Vagina (tissue), 2 donors: ENCODE results near the gene COMMD4. TPM values are rescaled to one million over a fixed set of nuclear protein-coding genes. Genes with fewer than 3 reads are reported as not detected.

Experiments used
- DNase-seq, 2 donors: peaks; one replicate each; pipeline ENCODE4 v3.0.0-alpha.2; 2017; ENCODE audit errors: extremely low spot score in 2 of 2
- H3K27ac ChIP-seq: fragments of 200-600 bp; sonication (generic); one replicate; pipeline ENCODE4 v1.5.1; 2019
- H3K27me3 ChIP-seq: fragments of 200-600 bp; sonication (generic); one replicate; pipeline ENCODE4 v1.5.1; 2019
- H3K36me3 ChIP-seq, 2 donors: fragments of 200-600 bp; sonication (generic); one replicate each; pipeline ENCODE4 v1.5.1; 2017 to 2019
- H3K4me1 ChIP-seq: fragments of 200-600 bp; sonication (generic); one replicate; pipeline ENCODE4 v1.5.1; 2019
- H3K4me3 ChIP-seq, 2 donors: fragments of 200-600 bp; sonication (generic); 1 replicate in 1 of 2; 2 replicates in 1 of 2; pipeline ENCODE4 v1.5.1; 2016 to 2019
- H3K9me3 ChIP-seq: fragments of 200-600 bp; sonication (generic); one replicate; pipeline ENCODE4 v1.5.1; 2019
- CTCF ChIP-seq, 3 experiments: fragments of 450-650 bp in 2 of 3; fragments of 200-600 bp in 1 of 3; sonication (generic) in 1 of 3; IDR thresholded peaks; one replicate each; pipeline ENCODE4 v1.5.1; 2017 to 2019; ENCODE audit warnings: antibody characterized with exemption in 3 of 3, mild to moderate bottlenecking in 2 of 3, moderate library complexity in 2 of 3
- POLR2A ChIP-seq, 2 donors: fragments of 450-650 bp; IDR thresholded peaks; one replicate each; pipeline ENCODE4 v1.6.1; 2017; ENCODE audit warnings: antibody characterized with exemption in 2 of 2, mild to moderate bottlenecking in 2 of 2, moderate library complexity in 2 of 2
- POLR2AphosphoS5 ChIP-seq, 2 donors: sonication (generic); formaldehyde crosslinking; IDR thresholded peaks; one replicate each; pipeline ENCODE4 v1.9.0; 2017; ENCODE audit warnings: antibody characterized with exemption in 2 of 2, mild to moderate bottlenecking in 2 of 2, low read depth in 1 of 2; ENCODE audit not compliant: insufficient read depth in 1 of 2
- intact Hi-C: fragments of 100-400 bp; cut with DNase I; formaldehyde crosslinking; loops from one replicate; pipeline ENCODE4 v1.15.1; 2023
- total RNA-seq: library from RNA; depleted of rRNA; stranded (reverse); fragments of >200 nt; gene quantifications from one replicate; pipeline ENCODE4 v1.2.3, GENCODE V29; 2016

The COMMD4 gene
- total RNA-seq, 1 donor from 2014 or later = 57.5 TPM

- DNase-seq = no peak
- H3K27ac ChIP-seq = peak overlapping the region; percentile 91
- peak overlapping the region; percentile 68 to 81 for H3K4me3 ChIP-seq
- H3K36me3 ChIP-seq = peaks cover 0 to 51% of the 10 kb centered on the region in 2 donors
- no peaks in the 10 kb centered on the region for H3K27me3 ChIP-seq
- TF ChIP-seq CTCF (IDR thresholded peaks at IDR 0.05) = peak in 2 of 3 experiments; percentile 27 to 72
- no peak for TF ChIP-seq POLR2A (IDR thresholded peaks at IDR 0.05)
- intact Hi-C loops = loop anchor here (5.0 kb wide), 1 partner anchor 270 kb away; no protein-coding TSS in a partner anchor
- H3K9me3 ChIP-seq = no peaks in the 10 kb centered on the region
- H3K4me1 ChIP-seq = peaks cover 20% of the 10 kb centered on the region
These were observed 31.6 kb downstream of the COMMD4 start for GRCh38 chr15:75367406-75367912.

GRCh38 chr15:75367913-75368688 is 32.2 kb downstream of the COMMD4 start, which contains the start of gene MAN2C1:
Gene MAN2C1 (minus strand): TSS chr15:75368607. CDS start chr15:75368583, 24 bp downstream.
- Histone ChIP-seq H3K4me1 (peaks cover 20% of the 10 kb centered on the region), H3K9me3 (no peaks in the 10 kb centered on the region), H3K27ac (peak within 1 kb of the TSS; percentile 91), H3K27me3 (no peaks in the 10 kb centered on the region), H3K4me3 (peak within 1 kb of the TSS; percentile 68 to 81), H3K36me3 (peaks cover 0 to 47% of the 10 kb centered on the region in 2 donors)
- intact Hi-C loops = loop anchor here (2.0 to 5.0 kb wide), 2 partner anchors 85 to 269 kb away; no protein-coding TSS in a partner anchor
- TF ChIP-seq POLR2AphosphoS5 (IDR thresholded peaks at IDR 0.05; ENCODE audit: insufficient read depth in 1 of 2, low read depth in 1 of 2) (peak; percentile 55 to 96), CTCF (IDR thresholded peaks at IDR 0.05) (peak in 1 of 3 experiments; percentile 60), POLR2A (IDR thresholded peaks at IDR 0.05) (peak in 1 of 2 donors; percentile 68)
- peak in 1 of 2 donors; percentile 95 for DNase-seq

- no peaks in the 10 kb centered on the region for H3K27me3 ChIP-seq
- H3K9me3 ChIP-seq = no peaks in the 10 kb centered on the region
- intact Hi-C loops = loop anchor here (2.0 to 5.0 kb wide), 2 partner anchors 84 to 269 kb away; no protein-coding TSS in a partner anchor
- H3K27ac ChIP-seq = peak overlapping the region; percentile 91
- H3K36me3 ChIP-seq = peaks cover 0 to 49% of the 10 kb centered on the region in 2 donors
- peak overlapping the region; percentile 68 to 81 for H3K4me3 ChIP-seq
- H3K4me1 ChIP-seq = peaks cover 20% of the 10 kb centered on the region
- no peak for TF ChIP-seq POLR2A (IDR thresholded peaks at IDR 0.05)
- no peak for TF ChIP-seq CTCF (IDR thresholded peaks at IDR 0.05)
- no peak for TF ChIP-seq POLR2AphosphoS5 (IDR thresholded peaks at IDR 0.05; ENCODE audit: insufficient read depth in 1 of 2, low read depth in 1 of 2)
- DNase-seq = no peak
These were observed 32.9 kb downstream of the COMMD4 start for GRCh38 chr15:75368689-75369239.

GRCh38 chr15:75369897-75370581 is 34.2 kb downstream of the COMMD4 start:
- H3K4me3 ChIP-seq = no peak overlapping the region
- peaks cover 20% of the 10 kb centered on the region for H3K4me1 ChIP-seq
- no peaks in the 10 kb centered on the region for H3K27me3 ChIP-seq
- peak in 1 of 2 donors; percentile 69 for DNase-seq
- TF ChIP-seq CTCF (IDR thresholded peaks at IDR 0.05) = no peak
- no peak for TF ChIP-seq POLR2A (IDR thresholded peaks at IDR 0.05)
- TF ChIP-seq POLR2AphosphoS5 (IDR thresholded peaks at IDR 0.05; ENCODE audit: insufficient read depth in 1 of 2, low read depth in 1 of 2) = no peak
- peaks cover 0 to 62% of the 10 kb centered on the region in 2 donors for H3K36me3 ChIP-seq
- no peaks in the 10 kb centered on the region for H3K9me3 ChIP-seq
- intact Hi-C loops = loop anchor here (2.0 to 5.0 kb wide), 2 partner anchors 83 to 267 kb away; no protein-coding TSS in a partner anchor
- H3K27ac ChIP-seq = no peak overlapping the region
